ACC112 (cell line): ENCODE measurements around the gene PATJ.
"Not testable (repeated sequence)": the region's sequence is repeated elsewhere in the genome, so short reads cannot be mapped to it uniquely, and the experiment has no call there.

Source experiments
- H2AFZ ChIP-seq: fragments of 200-600 bp; sonication (generic); one replicate; pipeline ENCODE4 v1.6.0; 2017; ENCODE audit warnings: antibody characterized with exemption, low read length; ENCODE audit not compliant: unreplicated experiment
- H3K27ac ChIP-seq: fragments of 200-600 bp; sonication (generic); 2 replicates; pipeline ENCODE4 v1.5.1; 2014; ENCODE audit warnings: low read depth, mild to moderate bottlenecking, antibody characterized with exemption, low read length, moderate library complexity
- H3K27me3 ChIP-seq: fragments of 200-600 bp; sonication (generic); 2 replicates; pipeline ENCODE4 v1.6.1; 2014; ENCODE audit warnings: mild to moderate bottlenecking, antibody characterized with exemption, low read length, moderate library complexity, mixed read lengths; ENCODE audit not compliant: insufficient read depth
- H3K36me3 ChIP-seq: fragments of 200-600 bp; sonication (generic); 2 replicates; pipeline ENCODE4 v1.6.1; 2016; ENCODE audit warnings: mild to moderate bottlenecking, antibody characterized with exemption, low read length, moderate library complexity, mixed read lengths; ENCODE audit not compliant: insufficient read depth
- H3K4me1 ChIP-seq: fragments of 200-600 bp; sonication (generic); one replicate; pipeline ENCODE4 v1.6.1; 2016; ENCODE audit warnings: low read length, mixed read lengths; ENCODE audit not compliant: insufficient read depth, unreplicated experiment, control insufficient read depth
- H3K4me3 ChIP-seq: fragments of 200-600 bp; sonication (generic); 2 replicates; pipeline ENCODE4 v1.5.1; 2014; ENCODE audit warnings: mild to moderate bottlenecking, low read depth, low read length
- H3K79me2 ChIP-seq: fragments of 200-600 bp; sonication (generic); one replicate; pipeline ENCODE4 v1.6.0; 2016; ENCODE audit warnings: low read length; ENCODE audit not compliant: control insufficient read depth, unreplicated experiment, insufficient read depth

The PATJ gene

GRCh38 chr1:61853583-61853982, 111.3 kb downstream of the PATJ start:
- H2AFZ ChIP-seq, result no peak overlapping the region
- no peaks in the 10 kb centered on the region for H3K4me1 ChIP-seq
- no peaks in the 10 kb centered on the region for H3K36me3 ChIP-seq
- H3K27me3 ChIP-seq, result no peaks in the 10 kb centered on the region
- H3K4me3 ChIP-seq, result no peak overlapping the region
- H3K27ac ChIP-seq, result no peak overlapping the region
- no peaks in the 10 kb centered on the region for H3K79me2 ChIP-seq

GRCh38 chr1:61864489-61864888, 122.2 kb downstream of the PATJ start:
- Histone ChIP-seq H2AFZ (no peak overlapping the region), H3K27me3 (no peaks in the 10 kb centered on the region), H3K27ac (no peak overlapping the region), H3K36me3 (no peaks in the 10 kb centered on the region), H3K4me3 (no peak overlapping the region), H3K4me1 (no peaks in the 10 kb centered on the region), H3K79me2 (no peaks in the 10 kb centered on the region)

GRCh38 chr1:61865646-61866220, 123.5 kb downstream of the PATJ start:
- no peaks in the 10 kb centered on the region for H3K4me1 ChIP-seq
- H3K79me2 ChIP-seq, result no peaks in the 10 kb centered on the region
- H3K27me3 ChIP-seq, result no peaks in the 10 kb centered on the region
- H3K4me3 ChIP-seq, result no peak overlapping the region
- no peaks in the 10 kb centered on the region for H3K36me3 ChIP-seq
- H2AFZ ChIP-seq, result no peak overlapping the region
- H3K27ac ChIP-seq, result no peak overlapping the region

- H3K79me2 ChIP-seq, result no peaks in the 10 kb centered on the region
- 0 out of 2 replicates have a peak, but pooled peaks cover 4% of the 10 kb centered on the region for H3K36me3 ChIP-seq
- H3K27me3 ChIP-seq, result no peaks in the 10 kb centered on the region
- no peaks in the 10 kb centered on the region for H3K4me1 ChIP-seq
- no peak overlapping the region for H2AFZ ChIP-seq
- no peak overlapping the region for H3K27ac ChIP-seq
- H3K4me3 ChIP-seq, result no peak overlapping the region
Measured at GRCh38 chr1:61869691-61870109, 127.4 kb downstream of the PATJ start.

GRCh38 chr1:61872206-61872605, 129.9 kb downstream of the PATJ start:
- H3K36me3 ChIP-seq, result 0 out of 2 replicates have a peak, but pooled peaks cover 4% of the 10 kb centered on the region

GRCh38 chr1:61873581-61873980, 131.3 kb downstream of the PATJ start:
- H2AFZ ChIP-seq, result no peak overlapping the region
- no peaks in the 10 kb centered on the region for H3K4me1 ChIP-seq
- 0 out of 2 replicates have a peak, but pooled peaks cover 4% of the 10 kb centered on the region for H3K36me3 ChIP-seq
- no peaks in the 10 kb centered on the region for H3K79me2 ChIP-seq
- no peak overlapping the region for H3K27ac ChIP-seq
- H3K27me3 ChIP-seq, result no peaks in the 10 kb centered on the region
- no peak overlapping the region for H3K4me3 ChIP-seq

More at GRCh38 chr1:61872206-61872605, 129.9 kb downstream of the PATJ start:
- Histone ChIP-seq H2AFZ (no peak overlapping the region), H3K27me3 (no peaks in the 10 kb centered on the region), H3K27ac (no peak overlapping the region), H3K4me3 (no peak overlapping the region), H3K4me1 (no peaks in the 10 kb centered on the region), H3K79me2 (no peaks in the 10 kb centered on the region)

- no peak overlapping the region for H3K27ac ChIP-seq
- no peak overlapping the region for H2AFZ ChIP-seq
- no peak overlapping the region for H3K4me3 ChIP-seq
- no peaks in the 10 kb centered on the region for H3K79me2 ChIP-seq
- no peaks in the 10 kb centered on the region for H3K27me3 ChIP-seq
- 0 out of 2 replicates have a peak, but pooled peaks cover 4% of the 10 kb centered on the region for H3K36me3 ChIP-seq
- no peaks in the 10 kb centered on the region for H3K4me1 ChIP-seq
Measured at GRCh38 chr1:61873994-61874393, 131.7 kb downstream of the PATJ start.

- Histone ChIP-seq H3K27me3 (no peaks in the 10 kb centered on the region), H3K4me3 (no peak overlapping the region), H3K27ac (no peak overlapping the region), H3K4me1 (no peaks in the 10 kb centered on the region), H3K79me2 (no peaks in the 10 kb centered on the region), H3K36me3 (0 out of 2 replicates have a peak, but pooled peaks cover 4% of the 10 kb centered on the region), H2AFZ (no peak overlapping the region)
Measured at GRCh38 chr1:61875198-61875597, 132.9 kb downstream of the PATJ start.

- H3K79me2 ChIP-seq, H3K36me3 ChIP-seq, H3K27ac ChIP-seq, H2AFZ ChIP-seq, H3K4me3 ChIP-seq, H3K27me3 ChIP-seq, H3K4me1 ChIP-seq: not testable (repeated sequence)
Measured at GRCh38 chr1:61879887-61880474, 137.7 kb downstream of the PATJ start.

GRCh38 chr1:61887076-61887867, 145.0 kb downstream of the PATJ start:
- no peaks in the 10 kb centered on the region for H3K27me3 ChIP-seq
- no peak overlapping the region for H3K27ac ChIP-seq
- H2AFZ ChIP-seq, result no peak overlapping the region
- H3K4me1 ChIP-seq, result peaks cover 9% of the 10 kb centered on the region
- no peaks in the 10 kb centered on the region for H3K36me3 ChIP-seq
- H3K4me3 ChIP-seq, result no peak overlapping the region
- H3K79me2 ChIP-seq, result no peaks in the 10 kb centered on the region
